IPS DF 4.7 (cell line): ENCODE results near the gene SMIM12.

Experiments
- DNase-seq: peaks from one replicate; pipeline ENCODE4 v3.0.0-alpha.2; 2013; ENCODE audit warnings: low spot score; ENCODE audit errors: extremely low read depth

The SMIM12 gene

GRCh38 chr1:34874296-34874952, 14.9 kb upstream of the SMIM12 start:
- DNase-seq = no peak

DNA sequence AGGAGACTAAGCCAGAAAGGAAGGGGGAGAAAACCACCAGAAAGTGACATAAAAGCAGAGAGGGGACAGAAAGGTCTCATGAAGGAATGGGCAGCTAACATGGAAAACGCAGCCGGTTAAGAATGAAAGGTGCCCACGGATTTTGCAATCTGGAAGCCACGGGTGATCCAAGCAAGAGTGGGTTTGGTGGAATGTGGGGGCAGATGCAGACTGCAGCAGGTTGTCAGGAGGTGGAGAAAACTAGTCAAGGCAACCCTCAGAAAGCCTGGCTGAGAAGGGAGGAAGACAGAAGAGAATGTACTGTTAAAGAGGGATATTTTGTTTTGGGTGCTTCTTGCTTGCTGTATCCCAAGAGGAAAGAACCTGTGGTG, 12.6 kb upstream of the SMIM12 start:
- no peak for DNase-seq

DNA sequence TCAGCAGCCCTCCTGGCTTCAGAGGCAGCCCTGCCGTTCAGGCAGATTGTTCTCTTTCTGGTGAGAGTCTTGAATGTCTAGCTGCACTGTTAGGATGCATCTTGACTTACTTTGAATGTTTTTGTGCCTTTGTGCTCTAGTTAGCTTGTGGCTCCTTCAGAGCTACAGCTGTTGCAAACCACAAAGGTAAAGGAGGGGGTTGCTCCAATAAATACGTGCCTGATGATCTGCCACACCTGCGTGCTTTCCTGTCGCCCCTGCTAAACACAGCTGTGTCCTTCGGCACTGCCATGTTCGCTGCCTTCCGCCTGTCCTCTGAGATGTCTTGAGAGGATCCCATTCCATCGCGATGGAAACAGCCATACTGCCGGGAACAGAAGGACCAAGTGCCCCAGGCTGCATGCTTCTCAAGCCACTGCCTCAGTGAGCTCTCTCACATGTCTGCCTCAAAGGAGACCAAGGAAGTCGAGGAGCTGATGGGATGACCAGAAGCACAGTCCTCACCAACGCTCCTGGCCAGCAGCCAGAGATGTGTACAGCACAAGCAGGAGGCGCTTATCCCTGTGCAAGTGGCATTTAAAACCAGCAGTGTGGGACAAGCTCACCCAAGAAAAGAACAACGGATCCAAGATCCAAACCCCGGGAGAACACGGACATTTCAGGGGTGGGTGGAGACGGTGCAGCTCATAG, 12.0 kb upstream of the SMIM12 start:
- no peak for DNase-seq

DNA sequence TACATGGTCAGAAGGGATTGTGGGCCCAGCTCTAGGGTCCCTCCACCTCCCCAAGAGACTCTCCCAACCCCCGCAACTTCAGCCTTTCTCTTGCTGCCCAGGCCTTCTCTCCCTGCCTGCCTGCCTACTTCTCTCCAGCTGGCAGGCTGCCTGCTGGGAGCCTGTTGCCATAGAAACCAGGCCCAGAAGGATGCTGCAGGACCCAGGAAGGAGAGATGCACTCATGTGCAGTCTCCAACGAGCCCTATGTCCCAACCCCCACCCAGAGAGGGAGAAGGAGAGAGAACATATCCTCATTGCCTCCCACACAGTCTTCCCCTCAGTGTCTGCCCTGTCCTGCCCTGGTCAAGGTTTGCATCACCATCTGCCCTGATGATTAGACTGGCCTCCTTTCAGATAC, 10.8 kb upstream of the SMIM12 start:
- no peak for DNase-seq

- no peak for DNase-seq
Observed at GRCh38 chr1:34869760-34870159, 10.2 kb upstream of the SMIM12 start.

GRCh38 chr1:34868230-34869049, 8.9 kb upstream of the SMIM12 start:
- no peak for DNase-seq

DNA sequence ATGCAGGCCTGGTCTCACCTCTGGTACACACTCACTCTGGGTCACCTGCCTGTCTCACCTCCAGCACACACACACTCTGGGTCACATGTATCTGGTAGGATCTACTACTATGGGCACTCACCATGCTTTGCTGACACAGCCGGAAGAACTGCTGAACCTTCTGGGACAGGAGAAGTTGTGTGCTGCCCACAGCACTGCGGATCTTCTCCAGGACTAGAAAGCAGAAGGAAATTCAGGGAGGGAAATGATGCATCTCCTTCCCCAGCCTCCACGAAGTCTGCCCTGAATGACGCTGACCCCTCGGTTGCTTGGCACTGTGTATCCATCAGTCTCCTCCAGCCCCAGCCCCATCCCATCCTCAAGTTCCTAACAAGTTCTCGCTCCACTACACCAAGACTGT, 7.9 kb upstream of the SMIM12 start:
- DNase-seq = no peak

GRCh38 chr1:34866762-34867109, 7.2 kb upstream of the SMIM12 start:
- no peak for DNase-seq

DNA sequence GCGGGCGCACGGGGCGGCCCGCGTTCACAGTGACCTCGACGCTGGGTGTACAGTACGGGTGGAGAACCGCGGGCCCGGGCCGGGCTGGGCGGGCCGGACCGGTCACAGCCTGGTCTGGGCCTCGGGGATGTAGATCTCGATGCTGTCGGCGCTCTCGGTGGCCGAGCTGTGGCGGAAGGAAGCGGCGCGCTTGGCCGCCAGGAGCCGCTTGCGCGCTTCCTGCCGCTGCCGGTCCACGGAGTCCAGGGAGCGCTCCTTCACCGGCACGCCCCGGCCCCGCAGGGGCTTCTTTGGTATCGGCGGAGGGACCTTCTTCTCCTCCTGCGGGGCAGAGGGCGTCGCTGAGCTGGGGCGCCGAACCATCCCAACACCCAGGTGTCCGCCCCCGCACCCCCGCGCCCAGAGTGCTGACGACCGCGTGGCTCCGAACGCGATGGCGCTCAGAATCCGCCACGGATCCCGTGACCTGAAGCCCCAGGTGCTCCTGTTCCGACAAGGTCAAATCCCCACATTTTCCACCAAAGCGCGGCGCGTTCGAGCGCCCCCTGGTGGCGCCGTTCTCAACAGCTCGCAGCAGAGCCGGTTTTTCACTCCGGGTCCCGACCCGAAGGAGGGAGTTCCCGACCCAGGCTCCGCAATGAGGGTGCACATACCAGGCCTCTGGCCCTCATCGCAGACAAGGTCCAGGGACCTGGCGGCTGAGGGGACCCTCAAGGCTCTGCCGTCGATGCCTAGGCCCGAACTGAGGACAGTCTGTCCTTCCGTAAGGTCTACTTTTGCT, 6.6 kb upstream of the SMIM12 start:
- DNase-seq = no peak

DNA sequence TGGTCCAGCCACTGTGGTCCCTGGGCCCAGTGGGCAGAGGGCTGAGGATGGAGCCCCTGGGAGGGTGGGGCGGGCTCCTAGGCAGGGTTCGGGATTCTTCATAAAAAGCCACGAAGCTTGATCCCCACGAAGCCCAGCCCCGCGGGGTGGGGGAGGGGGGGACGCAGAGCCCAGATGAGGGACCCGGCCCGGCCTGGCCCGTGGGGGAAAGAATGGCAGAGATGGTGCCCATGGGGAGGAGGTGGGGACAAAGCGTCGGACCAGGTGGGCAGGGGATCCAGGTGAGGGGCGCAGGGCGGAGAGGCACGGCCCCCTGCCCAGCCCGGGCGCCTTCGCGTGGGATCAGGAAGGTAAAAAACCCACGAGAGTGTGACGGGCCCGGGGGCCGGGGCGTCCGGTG, 6.0 kb upstream of the SMIM12 start:
- no peak for DNase-seq

GRCh38 chr1:34864759-34865158, 5.2 kb upstream of the SMIM12 start:
- no peak for DNase-seq

- DNase-seq = no peak
Observed at GRCh38 chr1:34863501-34863900, 4.0 kb upstream of the SMIM12 start.

GRCh38 chr1:34858901-34859445, 576 bp downstream of the SMIM12 start:
- no peak for DNase-seq

DNA sequence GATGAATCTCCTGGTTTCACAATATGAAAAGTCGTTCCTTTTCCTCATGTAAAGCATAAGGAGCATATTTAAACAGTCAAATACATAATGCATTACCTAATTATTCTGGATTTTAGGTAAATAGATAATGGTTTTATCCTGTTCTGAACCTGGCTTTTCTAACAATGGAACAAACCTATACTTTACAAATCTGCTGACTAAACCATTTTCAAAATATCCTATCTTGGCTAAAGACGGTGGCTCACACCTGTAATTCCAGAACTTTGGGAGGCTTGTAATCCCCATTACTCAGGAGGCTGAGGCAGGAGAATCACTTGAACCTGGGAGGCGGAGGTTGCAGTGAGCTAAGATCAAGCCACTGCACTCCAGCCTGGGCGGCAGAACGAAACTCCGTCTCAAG, 2.9 kb downstream of the SMIM12 start:
- no peak for DNase-seq

DNA sequence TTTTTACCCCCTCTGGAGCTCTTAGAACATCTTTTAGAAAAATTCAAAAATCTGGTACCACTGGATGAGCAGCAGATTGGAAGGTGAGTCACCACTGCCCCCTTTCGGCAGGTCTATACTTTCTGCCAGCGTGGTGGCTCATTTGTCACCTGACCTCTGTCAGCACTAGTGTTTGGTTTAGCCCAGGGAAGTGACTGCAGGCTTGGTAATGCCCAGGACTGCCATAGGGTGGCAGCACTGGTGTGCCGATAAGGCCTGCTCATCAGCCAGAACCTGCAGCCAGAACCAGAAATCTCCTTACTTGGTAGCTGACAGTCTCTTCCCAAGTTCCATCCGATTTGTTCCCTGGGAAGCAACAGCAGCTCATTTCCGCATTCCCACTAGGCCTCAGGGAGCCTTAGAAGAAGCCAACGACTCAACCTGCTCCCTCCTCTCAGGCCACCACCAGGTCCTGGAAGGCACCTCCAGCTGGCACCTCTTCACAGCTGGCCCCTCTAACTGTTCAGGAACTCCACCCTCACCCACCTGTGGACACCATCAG, 6.8 kb downstream of the SMIM12 start:
- peak; percentile 96 for DNase-seq

GRCh38 chr1:34851431-34852105, 8.0 kb downstream of the SMIM12 start:
- no peak for DNase-seq

DNA sequence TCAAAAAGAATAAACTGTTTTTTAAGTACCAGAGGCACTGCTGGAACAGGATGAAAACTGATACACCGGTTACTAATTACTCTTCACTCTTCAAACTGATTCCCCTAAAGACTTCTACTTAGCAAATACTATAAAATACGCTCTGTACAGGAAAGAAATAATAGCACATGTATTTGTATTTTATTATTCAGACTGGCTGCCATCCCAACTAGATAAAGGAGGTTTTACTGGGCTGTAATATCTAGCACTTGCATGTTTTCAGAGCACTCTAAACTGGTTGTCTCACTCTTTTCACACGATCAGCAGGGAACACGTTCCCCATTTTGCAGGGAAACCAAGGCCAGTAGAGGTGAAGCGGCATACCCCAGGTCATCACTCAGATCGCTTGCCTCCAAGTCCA, 9.2 kb downstream of the SMIM12 start:
- DNase-seq = no peak

DNA sequence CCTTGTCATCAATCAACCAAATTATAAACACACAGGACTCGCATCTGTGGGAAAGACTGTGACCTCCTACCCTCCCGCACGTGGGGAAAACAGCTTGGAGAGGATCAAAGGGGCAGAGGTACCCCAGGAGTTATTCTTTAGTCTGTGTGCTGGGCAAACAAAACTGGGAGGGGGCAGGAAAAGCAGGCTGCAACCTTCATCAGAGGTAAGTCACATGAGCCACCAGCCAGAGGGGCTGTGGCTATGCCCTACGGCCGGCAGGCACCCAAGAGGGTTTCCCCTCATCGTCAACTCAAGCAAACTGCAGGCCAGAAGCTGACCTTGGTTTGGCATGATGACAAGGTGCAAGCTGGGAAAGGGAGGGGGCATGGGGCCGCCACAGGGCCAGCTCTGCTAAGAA, 12.5 kb downstream of the SMIM12 start:
- DNase-seq = no peak

- DNase-seq = no peak
Observed at GRCh38 chr1:34846265-34846664, 13.3 kb downstream of the SMIM12 start.

DNA sequence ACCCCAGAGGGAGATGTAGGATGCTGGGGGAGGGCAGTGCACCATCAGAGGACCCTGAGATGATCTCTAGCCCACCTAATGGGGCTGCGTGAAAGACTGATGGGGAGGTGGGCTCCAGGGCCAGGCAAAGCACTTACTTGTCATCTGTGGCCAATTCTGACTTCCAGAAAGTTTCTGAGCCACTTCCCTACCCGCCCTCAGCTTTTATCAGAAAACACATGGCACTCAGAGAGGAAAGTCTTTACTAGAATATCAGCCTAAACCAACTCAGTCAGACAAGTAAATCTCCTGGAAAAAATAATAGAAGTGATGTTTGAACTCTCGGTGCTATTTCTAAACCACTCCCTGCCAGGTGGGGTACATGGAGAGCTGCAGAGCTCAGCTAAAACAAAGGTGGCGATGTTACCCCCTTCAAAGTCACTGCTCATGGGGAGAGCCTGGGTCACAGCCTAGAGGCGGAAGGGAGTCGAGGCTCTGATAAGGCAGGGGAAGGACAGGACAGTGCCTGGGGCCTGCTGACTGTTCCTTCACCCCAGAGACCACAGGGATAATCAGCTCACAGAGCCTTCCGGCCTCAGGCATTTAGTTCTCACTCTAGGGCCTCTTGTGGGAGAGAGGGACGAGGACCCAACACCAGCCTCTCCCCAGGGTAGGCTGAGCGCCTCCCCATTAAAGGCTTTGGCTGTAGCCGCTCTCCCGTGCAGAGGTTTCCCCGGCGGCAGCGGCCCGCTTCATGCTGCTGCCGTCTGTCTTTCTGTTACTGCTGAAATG, 14.2 kb downstream of the SMIM12 start:
- DNase-seq = no peak
